ENCODE results near the gene NKX1-1.

Gene NKX1-1

DNA sequence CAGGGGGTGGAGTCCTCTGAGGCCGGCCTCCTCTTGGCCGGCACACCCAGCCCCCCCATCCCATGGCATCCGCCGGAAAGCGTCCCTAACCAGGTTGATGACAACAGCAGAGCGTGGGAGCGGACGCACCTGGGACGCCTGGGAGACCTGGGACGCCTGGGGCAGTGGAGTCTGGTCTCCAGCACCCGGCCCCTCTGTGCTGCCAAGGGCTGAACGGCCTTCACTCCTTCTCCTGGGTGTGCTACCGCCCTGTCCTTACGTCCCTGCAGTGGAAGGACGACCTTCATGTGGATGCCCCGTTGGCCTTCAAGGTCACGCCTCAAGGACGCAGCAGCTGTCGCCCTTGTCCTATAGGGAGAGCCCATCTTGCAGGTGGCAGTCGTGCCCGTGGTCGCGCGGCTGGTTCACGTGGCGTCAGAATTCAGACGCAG, 26.9 kb downstream of the NKX1-1 start:
- H3K4me1 ChIP-seq: no peaks in the 10 kb centered on the region
- no peaks in the 10 kb centered on the region for H3K36me3 ChIP-seq
- no peak overlapping the region for H3K4me3 ChIP-seq (ENCODE audit: low read depth, low read length)
- no peak for TF ChIP-seq CTCF (IDR thresholded peaks at IDR 0.05; ENCODE audit: low read depth, low read length)
- peak; percentile 8 for DNase-seq
- H3K27me3 ChIP-seq: no peaks in the 10 kb centered on the region
- H3K9me3 ChIP-seq: no peaks in the 10 kb centered on the region

GRCh38 chr4:1378559-1379231, 27.5 kb downstream of the NKX1-1 start:
- Histone ChIP-seq H3K4me3 (ENCODE audit: low read depth, low read length) (no peak overlapping the region), H3K36me3 (no peaks in the 10 kb centered on the region), H3K27me3 (no peaks in the 10 kb centered on the region), H3K4me1 (no peaks in the 10 kb centered on the region), H3K9me3 (no peaks in the 10 kb centered on the region)
- DNase-seq: peak; percentile 7
- TF ChIP-seq CTCF (IDR thresholded peaks at IDR 0.05; ENCODE audit: low read depth, low read length): no peak

GRCh38 chr4:1377606-1378261, 28.5 kb downstream of the NKX1-1 start:
- H3K4me3 ChIP-seq (ENCODE audit: low read depth, low read length): no peak overlapping the region
- no peaks in the 10 kb centered on the region for H3K36me3 ChIP-seq
- no peaks in the 10 kb centered on the region for H3K4me1 ChIP-seq
- TF ChIP-seq CTCF (IDR thresholded peaks at IDR 0.05; ENCODE audit: low read depth, low read length): no peak
- H3K9me3 ChIP-seq: no peaks in the 10 kb centered on the region
- DNase-seq: peak; percentile 4
- H3K27me3 ChIP-seq: no peaks in the 10 kb centered on the region

DNA sequence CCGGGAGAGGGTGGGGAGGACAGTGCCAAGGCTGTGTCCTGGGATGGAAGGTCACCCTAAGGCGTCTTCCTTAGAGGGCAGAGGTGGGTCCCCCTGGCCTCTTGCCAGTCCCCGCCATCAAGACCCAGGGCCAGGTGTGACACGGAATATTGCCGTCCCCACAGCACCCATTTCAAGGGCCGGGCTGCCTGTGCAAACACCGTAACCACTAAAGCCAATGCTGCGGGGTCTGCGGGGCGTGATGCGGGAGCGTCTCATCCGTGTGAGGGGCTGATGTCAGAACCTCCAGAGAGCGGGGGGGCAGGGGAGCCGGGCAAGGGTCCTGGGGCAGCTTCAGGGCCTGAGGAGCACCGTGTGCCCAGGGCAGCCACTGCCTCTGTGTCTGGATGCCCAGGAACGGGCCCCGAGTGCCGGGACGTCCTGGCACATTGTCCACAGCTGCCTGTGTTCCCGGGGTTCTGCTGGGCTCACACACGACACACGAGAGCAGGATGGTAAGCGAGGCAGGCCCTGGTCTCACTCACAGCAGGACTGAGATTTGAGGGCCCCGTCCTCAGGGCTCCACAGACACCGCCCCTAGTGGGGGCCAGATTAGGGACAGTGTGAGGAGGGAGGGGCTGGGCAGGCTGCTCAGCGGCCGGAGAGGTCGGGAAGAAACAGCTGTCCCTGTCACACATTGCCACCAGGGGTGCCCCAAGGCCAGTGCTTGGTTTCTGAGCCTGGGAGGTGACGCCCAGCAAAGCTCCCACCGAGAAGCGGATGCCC, 29.2 kb downstream of the NKX1-1 start:
- DNase-seq: peak; percentile 8
- no peaks in the 10 kb centered on the region for H3K27me3 ChIP-seq
- H3K36me3 ChIP-seq: no peaks in the 10 kb centered on the region
- no peak for TF ChIP-seq CTCF (IDR thresholded peaks at IDR 0.05; ENCODE audit: low read depth, low read length)
- no peaks in the 10 kb centered on the region for H3K4me1 ChIP-seq
- H3K4me3 ChIP-seq (ENCODE audit: low read depth, low read length): no peak overlapping the region
- H3K9me3 ChIP-seq: no peaks in the 10 kb centered on the region

DNA sequence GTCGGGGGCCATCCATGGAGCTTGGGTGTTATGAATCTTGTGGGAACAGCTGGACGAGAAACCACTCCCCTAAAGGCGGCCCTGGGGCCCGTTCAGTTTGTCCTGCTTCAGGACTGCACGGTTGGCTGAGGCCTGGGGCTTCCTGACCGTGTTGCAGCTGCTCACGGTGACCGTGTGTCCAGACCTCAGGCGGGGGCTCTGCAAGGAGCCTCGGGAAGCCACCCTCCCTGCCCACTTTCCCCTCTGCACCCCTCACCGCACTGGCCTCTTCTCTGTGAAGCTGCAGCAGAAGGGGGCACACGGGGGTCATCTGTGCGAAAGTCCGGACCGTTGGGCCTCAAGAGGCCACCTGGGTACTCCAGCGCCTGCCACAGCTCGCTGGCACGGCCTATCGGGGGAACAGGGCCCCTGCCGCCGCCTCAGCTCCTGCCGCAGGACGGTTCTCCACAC, 29.8 kb downstream of the NKX1-1 start:
- DNase-seq: peak; percentile 12
- TF ChIP-seq CTCF (IDR thresholded peaks at IDR 0.05; ENCODE audit: low read depth, low read length): no peak
- H3K36me3 ChIP-seq: no peaks in the 10 kb centered on the region
- no peak overlapping the region for H3K4me3 ChIP-seq (ENCODE audit: low read depth, low read length)
- H3K4me1 ChIP-seq: no peaks in the 10 kb centered on the region
- no peaks in the 10 kb centered on the region for H3K9me3 ChIP-seq
- H3K27me3 ChIP-seq: no peaks in the 10 kb centered on the region
